ES-I3 (cell line): ENCODE data around the gene PUS7L.
"Not testable (repeated sequence)": the region's sequence is repeated elsewhere in the genome, so short reads cannot be mapped to it uniquely, and the experiment has no call there.

Source experiments
- H3K36me3 ChIP-seq: 2 replicates; pipeline ENCODE4 v1.6.1; 2013; ENCODE audit warnings: mild to moderate bottlenecking, low read length, control low read depth, moderate library complexity; ENCODE audit not compliant: insufficient read depth
- H3K4me1 ChIP-seq: 2 replicates; pipeline ENCODE4 v1.6.1; 2013; ENCODE audit warnings: mild to moderate bottlenecking, control low read depth, low read length; ENCODE audit not compliant: insufficient read depth
- H3K9ac ChIP-seq: 2 replicates; pipeline ENCODE4 v1.6.1; 2013; ENCODE audit warnings: low read depth, mild to moderate bottlenecking, low read length, moderate library complexity
- H3K9me3 ChIP-seq: 2 replicates; pipeline ENCODE4 v1.6.1; 2013; ENCODE audit warnings: mild to moderate bottlenecking, low read length, moderate library complexity; ENCODE audit not compliant: control insufficient read depth, insufficient read depth

Gene PUS7L

GRCh38 chr12:43730283-43730682 is 28.3 kb downstream of the PUS7L start:
- no peaks in the 10 kb centered on the region for H3K36me3 ChIP-seq
- H3K4me1 ChIP-seq = no peaks in the 10 kb centered on the region
- H3K9me3 ChIP-seq = no peaks in the 10 kb centered on the region

GRCh38 chr12:43728698-43729097 is 29.9 kb downstream of the PUS7L start:
- H3K4me1 ChIP-seq = no peaks in the 10 kb centered on the region
- no peaks in the 10 kb centered on the region for H3K36me3 ChIP-seq
- no peaks in the 10 kb centered on the region for H3K9me3 ChIP-seq
- H3K9ac ChIP-seq = no peak overlapping the region

More at GRCh38 chr12:43730283-43730682, 28.3 kb downstream of the PUS7L start:
- no peak overlapping the region for H3K9ac ChIP-seq

GRCh38 chr12:43728117-43728516 is 30.5 kb downstream of the PUS7L start:
- Histone ChIP-seq H3K9ac (no peak overlapping the region), H3K36me3 (no peaks in the 10 kb centered on the region), H3K4me1 (no peaks in the 10 kb centered on the region)

GRCh38 chr12:43723134-43723533 is 35.5 kb downstream of the PUS7L start:
- Histone ChIP-seq H3K9me3 (no peaks in the 10 kb centered on the region), H3K36me3 (no peaks in the 10 kb centered on the region), H3K4me1 (no peaks in the 10 kb centered on the region), H3K9ac (no peak overlapping the region)

More at GRCh38 chr12:43728117-43728516, 30.5 kb downstream of the PUS7L start:
- no peaks in the 10 kb centered on the region for H3K9me3 ChIP-seq

GRCh38 chr12:43722621-43723020 is 36.0 kb downstream of the PUS7L start:
- Histone ChIP-seq H3K9ac (no peak overlapping the region), H3K4me1 (no peaks in the 10 kb centered on the region), H3K9me3 (no peaks in the 10 kb centered on the region), H3K36me3 (no peaks in the 10 kb centered on the region)

- Histone ChIP-seq H3K36me3 (no peaks in the 10 kb centered on the region), H3K4me1 (no peaks in the 10 kb centered on the region), H3K9ac (no peak overlapping the region), H3K9me3 (no peaks in the 10 kb centered on the region)
Observed at GRCh38 chr12:43711348-43711747, 47.2 kb downstream of the PUS7L start.

- H3K9ac ChIP-seq, H3K4me1 ChIP-seq, H3K9me3 ChIP-seq, H3K36me3 ChIP-seq: not testable (repeated sequence)
Observed at GRCh38 chr12:43703772-43704171, 54.8 kb downstream of the PUS7L start.

GRCh38 chr12:43701194-43701593 is 57.4 kb downstream of the PUS7L start:
- H3K36me3 ChIP-seq, H3K9me3 ChIP-seq, H3K9ac ChIP-seq: not testable (repeated sequence)

GRCh38 chr12:43696154-43696553 is 62.4 kb downstream of the PUS7L start:
- Histone ChIP-seq H3K36me3 (no peaks in the 10 kb centered on the region), H3K9me3 (no peaks in the 10 kb centered on the region), H3K4me1 (peaks cover 4% of the 10 kb centered on the region; the same call in 1 of the 2 replicates), H3K9ac (no peak overlapping the region)

More at GRCh38 chr12:43701194-43701593, 57.4 kb downstream of the PUS7L start:
- H3K4me1 ChIP-seq = not testable (repeated sequence)

GRCh38 chr12:43694879-43695278 is 63.7 kb downstream of the PUS7L start:
- H3K4me1 ChIP-seq = peaks cover 4% of the 10 kb centered on the region; the same call in 1 of the 2 replicates
- no peaks in the 10 kb centered on the region for H3K9me3 ChIP-seq
- no peaks in the 10 kb centered on the region for H3K36me3 ChIP-seq
- no peak overlapping the region for H3K9ac ChIP-seq

- Histone ChIP-seq H3K9ac (no peak overlapping the region), H3K36me3 (no peaks in the 10 kb centered on the region), H3K9me3 (no peaks in the 10 kb centered on the region), H3K4me1 (peaks cover 4% of the 10 kb centered on the region; the same call in 1 of the 2 replicates)
Observed at GRCh38 chr12:43692064-43692463, 66.5 kb downstream of the PUS7L start.

- H3K9me3 ChIP-seq, H3K9ac ChIP-seq, H3K4me1 ChIP-seq, H3K36me3 ChIP-seq: not testable (repeated sequence)
Observed at GRCh38 chr12:43685491-43685890, 73.1 kb downstream of the PUS7L start.

- Histone ChIP-seq H3K9ac (no peak overlapping the region), H3K4me1 (peaks cover 1% of the 10 kb centered on the region; the same call in 1 of the 2 replicates), H3K9me3 (no peaks in the 10 kb centered on the region; the same call in 1 of the 2 replicates), H3K36me3 (no peaks in the 10 kb centered on the region)
Observed at GRCh38 chr12:43676183-43676813, 82.3 kb downstream of the PUS7L start.

- no peak overlapping the region for H3K9ac ChIP-seq
Observed at GRCh38 chr12:43675048-43675904, 83.3 kb downstream of the PUS7L start.

GRCh38 chr12:43669373-43669772 is 89.2 kb downstream of the PUS7L start:
- no peaks in the 10 kb centered on the region for H3K36me3 ChIP-seq
- H3K9ac ChIP-seq = no peak overlapping the region
- H3K4me1 ChIP-seq = no peaks in the 10 kb centered on the region
- no peaks in the 10 kb centered on the region for H3K9me3 ChIP-seq

More at GRCh38 chr12:43675048-43675904, 83.3 kb downstream of the PUS7L start:
- H3K4me1 ChIP-seq = no peaks in the 10 kb centered on the region
- H3K9me3 ChIP-seq = no peaks in the 10 kb centered on the region; the same call in 1 of the 2 replicates
- no peaks in the 10 kb centered on the region for H3K36me3 ChIP-seq
